SH-SY5Y (cell line): ENCODE measurements around the gene MSI2.

ENCODE experiments used
- GATA2 ChIP-seq: IDR thresholded peaks from 2 replicates; pipeline ENCODE4 v1.6.1; 2011; ENCODE audit warnings: mild to moderate bottlenecking, low read depth, low read length
- GATA3 ChIP-seq: IDR thresholded peaks from 2 replicates; pipeline ENCODE4 v1.6.1; 2011; ENCODE audit warnings: low read depth, mild to moderate bottlenecking, low read length, moderate library complexity

DNA sequence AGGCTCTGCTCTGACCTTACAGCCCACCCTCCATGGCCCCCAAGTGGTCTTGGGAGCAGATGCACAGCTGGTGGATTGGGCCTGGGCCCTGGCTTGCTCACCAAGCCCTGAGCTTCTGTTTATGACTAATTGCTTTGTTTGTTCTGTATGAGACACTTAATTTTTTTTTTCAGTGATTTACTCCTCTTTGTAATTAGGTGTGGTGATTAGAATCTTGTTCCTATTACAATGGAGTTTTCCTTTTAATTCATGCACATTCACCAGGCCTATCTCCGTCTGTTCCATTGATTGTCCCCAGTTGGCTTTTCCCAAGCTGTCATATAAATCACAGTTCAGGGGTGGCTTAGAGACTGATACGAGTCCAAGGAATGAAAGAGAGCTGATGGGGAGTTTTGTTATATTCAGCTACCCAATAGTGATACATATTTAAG lies 246.5 kb downstream of the MSI2 start:
- no peak; the same call in 1 of the 2 replicates for TF ChIP-seq GATA2
- no peak for TF ChIP-seq GATA3
